GM23338 (cell line): ENCODE measurements around the gene LRMDA. TPM values are rescaled to one million over a fixed set of nuclear protein-coding genes. Genes with fewer than 3 reads are reported as not detected.
"Not testable (repeated sequence)": the region's sequence is repeated elsewhere in the genome, so short reads cannot be mapped to it uniquely, and the experiment has no call there.

Experiments
- ATAC-seq: fragments of 200-7000 bp; cut with Tn5 transposase; 3 replicates; pipeline ENCODE4 v1.9.1; 2020
- DNase-seq: peaks from one replicate; pipeline ENCODE4 v3.0.0-alpha.2; 2015; ENCODE audit warnings: low spot score
- H2AFZ ChIP-seq: fragments of 200-600 bp; sonication (generic); 2 replicates; pipeline ENCODE4 v1.8.0; 2016; ENCODE audit warnings: antibody characterized with exemption, mild to moderate bottlenecking, moderate library complexity
- H3F3A ChIP-seq: fragments of 200-600 bp; sonication (generic); replicated peaks from 2 replicates; pipeline ENCODE4 v1.8.0; 2017; ENCODE audit warnings: antibody characterized with exemption, mixed run types, low read depth
- H3K27ac ChIP-seq: fragments of 200-600 bp; sonication (generic); 2 replicates; pipeline ENCODE4 v1.6.1; 2016; ENCODE audit warnings: low read depth
- H3K27me3 ChIP-seq: fragments of 200-600 bp; sonication (generic); 2 replicates; pipeline ENCODE4 v1.8.0; 2016; ENCODE audit warnings: mild to moderate bottlenecking, mixed run types, moderate library complexity; ENCODE audit not compliant: insufficient read depth
- H3K36me3 ChIP-seq: fragments of 200-600 bp; sonication (generic); 2 replicates; pipeline ENCODE4 v1.8.0; 2016; ENCODE audit warnings: mild to moderate bottlenecking; ENCODE audit not compliant: insufficient read depth
- H3K4me1 ChIP-seq: fragments of 200-600 bp; sonication (generic); 2 replicates; pipeline ENCODE4 v1.8.0; 2016; ENCODE audit warnings: mild to moderate bottlenecking, moderate library complexity; ENCODE audit not compliant: insufficient read depth
- H3K4me2 ChIP-seq: fragments of 200-600 bp; sonication (generic); 2 replicates; pipeline ENCODE4 v1.7.1; 2017; ENCODE audit warnings: mixed run types
- H3K4me3 ChIP-seq: fragments of 200-600 bp; sonication (generic); 2 replicates; pipeline ENCODE4 v1.6.1; 2016; ENCODE audit warnings: mixed run types
- H3K79me2 ChIP-seq: fragments of 200-600 bp; sonication (generic); replicated peaks from 2 replicates; pipeline ENCODE4 v1.8.0; 2017; ENCODE audit warnings: mild to moderate bottlenecking; ENCODE audit not compliant: insufficient read depth
- H3K9me2 ChIP-seq: fragments of 200-600 bp; sonication (generic); 2 replicates; pipeline ENCODE4 v1.8.0; 2017; ENCODE audit not compliant: insufficient read depth
- H4K20me1 ChIP-seq: fragments of 200-600 bp; sonication (generic); replicated peaks from 2 replicates; pipeline ENCODE4 v1.8.0; 2017; ENCODE audit warnings: mild to moderate bottlenecking; ENCODE audit not compliant: insufficient read depth
- H3K27ac Mint-ChIP-seq: 2 replicates; pipeline ENCODE4 v1.8.0; 2020; ENCODE audit warnings: inconsistent platforms, mild to moderate bottlenecking, moderate library complexity, mixed read lengths
- H3K27me3 Mint-ChIP-seq: 3 replicates; pipeline ENCODE4 v1.8.0; 2022; ENCODE audit warnings: low read depth, mild to moderate bottlenecking, moderate library complexity, mixed read lengths, inconsistent platforms; ENCODE audit not compliant: insufficient read depth, poor library complexity
- H3K36me3 Mint-ChIP-seq: 3 replicates; pipeline ENCODE4 v1.8.0; 2021; ENCODE audit warnings: low read depth, mild to moderate bottlenecking, inconsistent platforms, moderate library complexity, mixed read lengths
- H3K4me1 Mint-ChIP-seq: 3 replicates; pipeline ENCODE4 v1.8.0; 2020; ENCODE audit warnings: mild to moderate bottlenecking, inconsistent platforms, mixed read lengths
- H3K4me3 Mint-ChIP-seq: 3 replicates; pipeline ENCODE4 v1.8.0; 2021; ENCODE audit warnings: moderate library complexity, mild to moderate bottlenecking, inconsistent platforms, mixed read lengths
- H3K9me3 Mint-ChIP-seq: 3 replicates; pipeline ENCODE4 v1.8.0; 2020; ENCODE audit warnings: moderate library complexity, mild to moderate bottlenecking, inconsistent platforms, mixed read lengths
- CREB1 ChIP-seq: fragments of 250-450 bp; sonication (Bioruptor Pico); IDR thresholded peaks from 2 replicates; pipeline ENCODE4 v1.5.0; 2020; ENCODE audit warnings: low read depth, mild to moderate bottlenecking, moderate library complexity
- EZH2phosphoT487 ChIP-seq: fragments of 200-600 bp; sonication (generic); IDR thresholded peaks from one replicate; pipeline ENCODE4 v1.8.1; 2018; ENCODE audit warnings: antibody characterized with exemption; ENCODE audit not compliant: unreplicated experiment
- JUNB ChIP-seq: IDR thresholded peaks from one replicate; pipeline ENCODE4 v1.6.1; 2016; ENCODE audit warnings: antibody characterized with exemption; ENCODE audit not compliant: unreplicated experiment
- NANOG ChIP-seq: IDR thresholded peaks from 2 replicates; pipeline ENCODE4 v1.6.1; 2016; ENCODE audit warnings: antibody characterized with exemption, borderline replicate concordance
- POLR2AphosphoS5 ChIP-seq: IDR thresholded peaks from 2 replicates; pipeline ENCODE4 v1.6.1; 2016; ENCODE audit warnings: antibody characterized with exemption, low read depth
- STAT1 ChIP-seq: IDR thresholded peaks from one replicate; pipeline ENCODE4 v1.6.1; 2016; ENCODE audit warnings: antibody characterized with exemption; ENCODE audit not compliant: unreplicated experiment
- ZNF114 ChIP-seq: fragments of 250-450 bp; sonication (Bioruptor Pico); IDR thresholded peaks from 2 replicates; pipeline ENCODE4 v1.5.0; 2020; ENCODE audit warnings: mild to moderate bottlenecking, moderate library complexity
- ZNF331 ChIP-seq: fragments of 250-450 bp; sonication (Bioruptor Pico); IDR thresholded peaks from 2 replicates; pipeline ENCODE4 v1.5.0; 2020; ENCODE audit warnings: low read depth, mild to moderate bottlenecking, moderate library complexity
- polyA plus RNA-seq: library from polyadenylated mRNA; unstranded; fragments of >200 nt; fragmentation: Nextera tagmentation; extraction: Ambion mirVana; gene quantifications from 2 replicates; pipeline ENCODE4 v1.2.1, GENCODE V29; 2016
- total RNA-seq: library from RNA; depleted of rRNA; stranded (reverse); fragments of >200 nt; shearing (Covaris generic); gene quantifications from 2 replicates; pipeline ENCODE4 v1.2.3, GENCODE V29; 2014
- TF ChIP-seq, protein P1 (sequence below): IDR thresholded peaks from one replicate; pipeline ENCODE4 v1.6.1; 2018; ENCODE audit warnings: antibody characterized with exemption; ENCODE audit not compliant: unreplicated experiment
- TF ChIP-seq, protein P2 (sequence below), 2 experiments: fragments of 200-600 bp in 1 of 2; sonication (generic) in 1 of 2; conservative IDR thresholded peaks; 2 replicates each; pipeline versions ENCODE4 v1.5.1 to v1.6.1; 2016 to 2017; ENCODE audit warnings: antibody characterized with exemption in 2 of 2, low read depth in 2 of 2, mild to moderate bottlenecking in 2 of 2, moderate library complexity in 1 of 2
- TF ChIP-seq, protein P3 (sequence below): IDR thresholded peaks from 2 replicates; pipeline ENCODE4 v1.6.1; 2016; ENCODE audit warnings: antibody characterized with exemption

Gene LRMDA
- total and polyA plus RNA-seq, 2 experiments from 2014 or later = 0.90 to 1.8 TPM

DNA sequence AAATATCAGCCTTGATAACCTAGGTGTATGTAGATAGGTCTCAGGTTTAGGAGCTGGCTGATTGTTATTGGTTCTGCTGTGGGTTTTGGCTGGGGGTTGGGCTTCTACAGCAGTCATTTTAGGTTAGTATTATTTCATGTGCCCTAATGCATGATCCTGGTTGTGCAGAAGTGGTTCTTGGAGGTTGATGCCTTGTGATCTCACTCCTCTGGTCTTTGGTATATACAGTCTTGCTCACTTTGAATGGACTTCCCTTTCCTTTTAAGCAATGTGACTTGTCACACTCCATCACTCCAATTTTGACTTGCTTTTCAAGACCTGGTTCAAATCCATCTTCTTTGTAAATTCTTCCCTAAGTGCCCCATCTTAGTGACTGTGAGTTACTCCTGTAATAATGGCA, 188.9 kb downstream of the LRMDA start:
- Histone ChIP-seq H3K4me1 (no peaks in the 10 kb centered on the region), H3K9me2 (no peaks in the 10 kb centered on the region), H3F3A (no peaks in the 10 kb centered on the region), H3K4me2 (no peak overlapping the region), H3K4me3 (no peak overlapping the region), H3K79me2 (no peaks in the 10 kb centered on the region), H4K20me1 (no peaks in the 10 kb centered on the region; the same call in 1 of the 2 replicates), H3K27me3 (no peaks in the 10 kb centered on the region), H3K27ac (no peak overlapping the region), H3K36me3 (no peaks in the 10 kb centered on the region), H2AFZ (no peak overlapping the region)
- H3K36me3 Mint-ChIP-seq = no peaks in the 10 kb centered on the region
- H3K4me1 Mint-ChIP-seq = peaks cover 4% of the 10 kb centered on the region; the same call in 2 of the 3 replicates
- no peak for DNase-seq
- peaks cover 2% of the 10 kb centered on the region for H3K27me3 Mint-ChIP-seq
- no peaks in the 10 kb centered on the region for H3K9me3 Mint-ChIP-seq
- H3K27ac Mint-ChIP-seq = no peak overlapping the region
- TF ChIP-seq JUNB (no peak), POLR2AphosphoS5 (no peak), ZNF331 (CRISPR knock-in tag) (no peak), STAT1 (no peak), CREB1 (no peak), EZH2phosphoT487 (no peak), ZNF114 (CRISPR knock-in tag) (no peak), NANOG (no peak)
- TF ChIP-seq, protein P1, sequence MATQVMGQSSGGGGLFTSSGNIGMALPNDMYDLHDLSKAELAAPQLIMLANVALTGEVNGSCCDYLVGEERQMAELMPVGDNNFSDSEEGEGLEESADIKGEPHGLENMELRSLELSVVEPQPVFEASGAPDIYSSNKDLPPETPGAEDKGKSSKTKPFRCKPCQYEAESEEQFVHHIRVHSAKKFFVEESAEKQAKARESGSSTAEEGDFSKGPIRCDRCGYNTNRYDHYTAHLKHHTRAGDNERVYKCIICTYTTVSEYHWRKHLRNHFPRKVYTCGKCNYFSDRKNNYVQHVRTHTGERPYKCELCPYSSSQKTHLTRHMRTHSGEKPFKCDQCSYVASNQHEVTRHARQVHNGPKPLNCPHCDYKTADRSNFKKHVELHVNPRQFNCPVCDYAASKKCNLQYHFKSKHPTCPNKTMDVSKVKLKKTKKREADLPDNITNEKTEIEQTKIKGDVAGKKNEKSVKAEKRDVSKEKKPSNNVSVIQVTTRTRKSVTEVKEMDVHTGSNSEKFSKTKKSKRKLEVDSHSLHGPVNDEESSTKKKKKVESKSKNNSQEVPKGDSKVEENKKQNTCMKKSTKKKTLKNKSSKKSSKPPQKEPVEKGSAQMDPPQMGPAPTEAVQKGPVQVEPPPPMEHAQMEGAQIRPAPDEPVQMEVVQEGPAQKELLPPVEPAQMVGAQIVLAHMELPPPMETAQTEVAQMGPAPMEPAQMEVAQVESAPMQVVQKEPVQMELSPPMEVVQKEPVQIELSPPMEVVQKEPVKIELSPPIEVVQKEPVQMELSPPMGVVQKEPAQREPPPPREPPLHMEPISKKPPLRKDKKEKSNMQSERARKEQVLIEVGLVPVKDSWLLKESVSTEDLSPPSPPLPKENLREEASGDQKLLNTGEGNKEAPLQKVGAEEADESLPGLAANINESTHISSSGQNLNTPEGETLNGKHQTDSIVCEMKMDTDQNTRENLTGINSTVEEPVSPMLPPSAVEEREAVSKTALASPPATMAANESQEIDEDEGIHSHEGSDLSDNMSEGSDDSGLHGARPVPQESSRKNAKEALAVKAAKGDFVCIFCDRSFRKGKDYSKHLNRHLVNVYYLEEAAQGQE = no peak
- TF ChIP-seq, protein P2, sequence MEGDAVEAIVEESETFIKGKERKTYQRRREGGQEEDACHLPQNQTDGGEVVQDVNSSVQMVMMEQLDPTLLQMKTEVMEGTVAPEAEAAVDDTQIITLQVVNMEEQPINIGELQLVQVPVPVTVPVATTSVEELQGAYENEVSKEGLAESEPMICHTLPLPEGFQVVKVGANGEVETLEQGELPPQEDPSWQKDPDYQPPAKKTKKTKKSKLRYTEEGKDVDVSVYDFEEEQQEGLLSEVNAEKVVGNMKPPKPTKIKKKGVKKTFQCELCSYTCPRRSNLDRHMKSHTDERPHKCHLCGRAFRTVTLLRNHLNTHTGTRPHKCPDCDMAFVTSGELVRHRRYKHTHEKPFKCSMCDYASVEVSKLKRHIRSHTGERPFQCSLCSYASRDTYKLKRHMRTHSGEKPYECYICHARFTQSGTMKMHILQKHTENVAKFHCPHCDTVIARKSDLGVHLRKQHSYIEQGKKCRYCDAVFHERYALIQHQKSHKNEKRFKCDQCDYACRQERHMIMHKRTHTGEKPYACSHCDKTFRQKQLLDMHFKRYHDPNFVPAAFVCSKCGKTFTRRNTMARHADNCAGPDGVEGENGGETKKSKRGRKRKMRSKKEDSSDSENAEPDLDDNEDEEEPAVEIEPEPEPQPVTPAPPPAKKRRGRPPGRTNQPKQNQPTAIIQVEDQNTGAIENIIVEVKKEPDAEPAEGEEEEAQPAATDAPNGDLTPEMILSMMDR (conservative IDR thresholded peaks at IDR 0.05; ENCODE audit: low read depth in 2 of 2) = no peak
- TF ChIP-seq, protein P3, sequence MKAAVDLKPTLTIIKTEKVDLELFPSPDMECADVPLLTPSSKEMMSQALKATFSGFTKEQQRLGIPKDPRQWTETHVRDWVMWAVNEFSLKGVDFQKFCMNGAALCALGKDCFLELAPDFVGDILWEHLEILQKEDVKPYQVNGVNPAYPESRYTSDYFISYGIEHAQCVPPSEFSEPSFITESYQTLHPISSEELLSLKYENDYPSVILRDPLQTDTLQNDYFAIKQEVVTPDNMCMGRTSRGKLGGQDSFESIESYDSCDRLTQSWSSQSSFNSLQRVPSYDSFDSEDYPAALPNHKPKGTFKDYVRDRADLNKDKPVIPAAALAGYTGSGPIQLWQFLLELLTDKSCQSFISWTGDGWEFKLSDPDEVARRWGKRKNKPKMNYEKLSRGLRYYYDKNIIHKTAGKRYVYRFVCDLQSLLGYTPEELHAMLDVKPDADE = no peak
- no peak for ATAC-seq
- no peak overlapping the region for H3K4me3 Mint-ChIP-seq

DNA sequence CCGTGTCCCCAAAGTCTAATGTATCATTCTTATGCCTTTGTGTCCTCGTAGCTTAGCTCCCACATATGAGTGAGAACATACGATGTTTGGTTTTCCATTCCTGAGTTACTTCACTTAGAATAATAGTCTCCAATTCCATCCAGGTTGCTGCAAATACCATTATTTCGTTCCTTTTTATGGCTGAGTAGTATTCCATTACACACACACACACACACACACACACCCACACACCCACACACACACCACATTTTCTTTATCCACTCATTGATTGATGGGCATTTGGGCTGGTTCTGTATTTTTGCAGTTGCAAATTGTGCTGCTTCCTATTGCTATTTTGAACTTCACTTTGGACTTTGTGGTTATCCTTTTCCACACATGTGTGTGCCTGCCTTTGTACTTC, 189.6 kb downstream of the LRMDA start:
- H3K4me2 ChIP-seq, H3K4me1 ChIP-seq, H3K9me3 Mint-ChIP-seq, H3K4me1 Mint-ChIP-seq, H3F3A ChIP-seq, ATAC-seq, H3K79me2 ChIP-seq, H3K27ac ChIP-seq, H4K20me1 ChIP-seq, H3K9me2 ChIP-seq, H3K27ac Mint-ChIP-seq, H3K27me3 ChIP-seq, H3K4me3 Mint-ChIP-seq, H3K36me3 ChIP-seq, H3K4me3 ChIP-seq, H3K27me3 Mint-ChIP-seq, H3K36me3 Mint-ChIP-seq, H2AFZ ChIP-seq, DNase-seq: not testable (repeated sequence)
